Measurements from ENCODE around the gene FHIT.

DNA sequence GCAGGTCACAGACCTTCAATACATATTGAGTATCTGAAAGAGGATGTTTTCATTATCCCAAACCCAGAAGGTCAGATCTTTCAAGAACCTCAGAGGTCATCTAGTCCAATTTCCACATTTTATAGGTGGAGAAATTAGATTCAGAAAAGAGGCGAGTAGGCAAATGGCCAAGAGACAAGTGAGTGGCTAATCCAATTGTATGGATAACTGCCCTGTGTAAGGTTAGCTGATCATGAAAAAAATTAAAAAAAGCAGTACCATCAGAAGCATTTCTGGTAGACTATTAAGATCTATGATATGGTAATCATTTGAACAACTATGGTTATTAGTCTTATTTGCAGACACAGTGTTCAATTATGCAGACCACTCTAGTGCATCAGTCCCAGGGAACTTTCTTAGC is 1540.7 kb downstream of the FHIT start:
- TF ChIP-seq CTCF (IDR thresholded peaks at IDR 0.05; ENCODE audit: low read depth, low read length) = no peak
- TF ChIP-seq EZH2phosphoT487 (IDR thresholded peaks at IDR 0.05; ENCODE audit: low read depth) = no peak
